Bronchial epithelial cell (primary cell): ENCODE results near the gene GATD1. TPM values are rescaled to one million over a fixed set of nuclear protein-coding genes. Genes with fewer than 3 reads are reported as not detected.

Experiments
- DNase-seq: peaks from one replicate; pipeline ENCODE4 v3.0.0-alpha.2; 2010; ENCODE audit warnings: low read depth
- FAIRE-seq: peaks from 2 replicates; lab custom pipeline; 2011; peaks lifted over from hg19 to GRCh38; lab: Jason Lieb, UNC
- H3K27me3 ChIP-seq: 2 replicates; pipeline ENCODE4 v1.5.1; 2011; ENCODE audit warnings: low read length; ENCODE audit not compliant: control insufficient read depth, insufficient read depth
- H3K36me3 ChIP-seq: 2 replicates; pipeline ENCODE4 v1.5.1; 2011; ENCODE audit warnings: low read length; ENCODE audit not compliant: control insufficient read depth, insufficient read depth
- H3K4me3 ChIP-seq: 2 replicates; pipeline ENCODE4 v1.5.1; 2011; ENCODE audit warnings: mild to moderate bottlenecking, low read depth, low read length, control low read depth
- total RNA-seq: library from RNA; depleted of rRNA; stranded (reverse); fragments of >200 nt; gene quantifications from 2 replicates; pipeline ENCODE4 v1.2.1, GENCODE V29; 2014
- TF ChIP-seq, protein P1 (sequence below): IDR thresholded peaks from 2 replicates; pipeline ENCODE4 v1.5.1; 2011; ENCODE audit warnings: mild to moderate bottlenecking, moderate library complexity, low read length, control low read depth, inconsistent platforms; ENCODE audit not compliant: insufficient read depth, severe bottlenecking

GATD1 gene
- total RNA-seq, 1 donor from 2014 or later: 18.7 TPM

GRCh38 chr11:790721-791564 lies 13.7 kb upstream of the GATD1 start:
- Histone ChIP-seq H3K27me3 (peaks cover 3% of the 10 kb centered on the region), H3K36me3 (peaks cover 10% of the 10 kb centered on the region), H3K4me3 (no peak overlapping the region)
- no peak for FAIRE-seq
- no peak for DNase-seq
- TF ChIP-seq, protein P1, sequence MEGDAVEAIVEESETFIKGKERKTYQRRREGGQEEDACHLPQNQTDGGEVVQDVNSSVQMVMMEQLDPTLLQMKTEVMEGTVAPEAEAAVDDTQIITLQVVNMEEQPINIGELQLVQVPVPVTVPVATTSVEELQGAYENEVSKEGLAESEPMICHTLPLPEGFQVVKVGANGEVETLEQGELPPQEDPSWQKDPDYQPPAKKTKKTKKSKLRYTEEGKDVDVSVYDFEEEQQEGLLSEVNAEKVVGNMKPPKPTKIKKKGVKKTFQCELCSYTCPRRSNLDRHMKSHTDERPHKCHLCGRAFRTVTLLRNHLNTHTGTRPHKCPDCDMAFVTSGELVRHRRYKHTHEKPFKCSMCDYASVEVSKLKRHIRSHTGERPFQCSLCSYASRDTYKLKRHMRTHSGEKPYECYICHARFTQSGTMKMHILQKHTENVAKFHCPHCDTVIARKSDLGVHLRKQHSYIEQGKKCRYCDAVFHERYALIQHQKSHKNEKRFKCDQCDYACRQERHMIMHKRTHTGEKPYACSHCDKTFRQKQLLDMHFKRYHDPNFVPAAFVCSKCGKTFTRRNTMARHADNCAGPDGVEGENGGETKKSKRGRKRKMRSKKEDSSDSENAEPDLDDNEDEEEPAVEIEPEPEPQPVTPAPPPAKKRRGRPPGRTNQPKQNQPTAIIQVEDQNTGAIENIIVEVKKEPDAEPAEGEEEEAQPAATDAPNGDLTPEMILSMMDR: no peak

- Histone ChIP-seq H3K27me3 (peaks cover 3% of the 10 kb centered on the region), H3K36me3 (peaks cover 10% of the 10 kb centered on the region), H3K4me3 (no peak within 1 kb of the TSS)
- DNase-seq: no peak
- FAIRE-seq: no peak
- TF ChIP-seq, protein P1: no peak
Observed at GRCh38 chr11:789943-790342, 12.7 kb upstream of the GATD1 start, which contains the start of gene CEND1. TSS of gene CEND1 (minus strand) at chr11:790090. CDS start at chr11:788576, 1,514 bp downstream.

DNA sequence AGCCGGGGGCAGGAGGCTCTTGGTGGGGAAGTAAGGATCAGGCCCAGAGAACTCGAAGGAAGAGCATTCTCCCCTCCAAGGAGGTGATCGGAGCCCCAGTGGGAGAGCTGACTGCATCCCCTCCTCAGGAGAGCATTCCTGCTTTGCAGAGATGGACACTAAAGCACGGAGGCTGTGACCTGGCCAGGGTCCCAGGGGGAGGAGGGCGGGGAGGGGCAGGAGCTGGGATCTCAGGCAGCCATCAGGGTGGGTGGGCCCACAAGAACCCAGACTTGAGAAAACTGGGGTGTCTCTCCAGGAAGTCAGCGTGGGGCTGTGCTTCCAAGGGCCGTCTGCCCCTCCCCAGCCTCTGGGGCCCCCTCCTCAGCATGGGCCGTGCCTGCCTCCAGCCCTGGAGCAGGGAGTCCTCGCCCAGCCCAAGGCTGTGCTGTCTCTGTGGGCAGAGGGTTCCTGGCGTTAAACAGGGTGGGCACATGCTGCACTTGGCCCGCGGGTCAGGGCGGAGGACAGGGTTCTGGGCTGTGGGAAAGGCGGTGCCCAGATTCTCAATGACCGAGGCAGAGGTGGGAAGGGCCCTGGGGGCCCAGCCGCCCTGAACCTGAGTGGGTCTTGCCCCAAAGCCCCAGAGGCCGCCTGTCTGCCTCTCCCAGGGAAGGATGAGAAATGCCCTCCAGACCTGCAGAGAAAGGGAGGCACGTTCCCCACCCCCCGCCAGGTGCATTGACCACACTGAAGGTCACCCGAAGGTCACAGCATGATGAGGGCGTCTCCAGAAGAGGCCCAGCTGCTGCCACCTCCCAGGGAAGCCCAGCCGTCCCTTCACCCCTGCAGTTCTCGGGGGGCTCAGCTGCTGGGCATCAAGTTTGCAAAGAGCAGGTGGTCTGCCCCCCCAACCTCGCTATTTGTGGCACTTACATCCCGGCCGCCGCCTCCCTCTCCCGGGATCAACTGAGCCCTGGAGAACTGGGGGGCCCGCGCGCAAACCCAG lies 12.0 kb upstream of the GATD1 start:
- TF ChIP-seq, protein P1: no peak
- Histone ChIP-seq H3K4me3 (no peak overlapping the region), H3K27me3 (peaks cover 3% of the 10 kb centered on the region), H3K36me3 (peaks cover 5% of the 10 kb centered on the region)
- no peak for FAIRE-seq
- DNase-seq: no peak

- no peak overlapping the region for H3K4me3 ChIP-seq
- DNase-seq (no peak), FAIRE-seq (no peak)
- H3K36me3 ChIP-seq: peaks cover 3% of the 10 kb centered on the region
- TF ChIP-seq, protein P1: no peak
- peaks cover 3% of the 10 kb centered on the region for H3K27me3 ChIP-seq
Observed at GRCh38 chr11:788009-788640, 10.8 kb upstream of the GATD1 start.

- no peak overlapping the region for H3K4me3 ChIP-seq
- H3K27me3 ChIP-seq: peaks cover 3% of the 10 kb centered on the region
- TF ChIP-seq, protein P1: no peak
- FAIRE-seq (no peak), DNase-seq (no peak)
- peaks cover 3% of the 10 kb centered on the region for H3K36me3 ChIP-seq
Observed at GRCh38 chr11:787084-787675, 9.9 kb upstream of the GATD1 start.
